Loucy (cell line): Measurements from ENCODE around the gene CACNA1A.

ENCODE experiments used
- H2AFZ ChIP-seq: fragments of 200-600 bp; sonication (generic); 2 replicates; pipeline ENCODE4 v1.6.0; 2016; ENCODE audit warnings: antibody characterized with exemption, mild to moderate bottlenecking, low read length, moderate library complexity
- H3F3A ChIP-seq: fragments of 200-600 bp; 2 replicates; pipeline ENCODE4 v1.6.0; 2016; ENCODE audit warnings: antibody characterized with exemption, low read depth, mild to moderate bottlenecking
- H3K27me3 ChIP-seq: fragments of 200-600 bp; sonication (generic); 2 replicates; pipeline ENCODE4 v1.6.1; 2014; ENCODE audit warnings: low read length, mild to moderate bottlenecking; ENCODE audit not compliant: insufficient read depth, poor library complexity, severe bottlenecking
- H3K36me3 ChIP-seq: fragments of 200-600 bp; sonication (generic); 2 replicates; pipeline ENCODE4 v1.6.1; 2016; ENCODE audit warnings: low read length; ENCODE audit not compliant: insufficient read depth
- H3K4me1 ChIP-seq: fragments of 200-600 bp; sonication (generic); 2 replicates; pipeline ENCODE4 v1.5.1; 2014; ENCODE audit warnings: low read length, mild to moderate bottlenecking; ENCODE audit not compliant: insufficient read depth, poor library complexity, severe bottlenecking
- H3K4me2 ChIP-seq: fragments of 200-600 bp; sonication (generic); 2 replicates; pipeline ENCODE4 v1.6.0; 2014; ENCODE audit warnings: antibody characterized with exemption, low read length, low read depth, mild to moderate bottlenecking; ENCODE audit not compliant: poor library complexity, severe bottlenecking
- H3K4me3 ChIP-seq: fragments of 200-600 bp; sonication (generic); 2 replicates; pipeline ENCODE4 v1.5.1; 2014; ENCODE audit warnings: low read length, mild to moderate bottlenecking, mixed read lengths; ENCODE audit not compliant: poor library complexity, severe bottlenecking
- H3K79me2 ChIP-seq: fragments of 200-600 bp; sonication (generic); 2 replicates; pipeline ENCODE4 v1.6.1; 2014; ENCODE audit warnings: low read length; ENCODE audit not compliant: insufficient read depth
- H3K9ac ChIP-seq: fragments of 200-600 bp; sonication (generic); 2 replicates; pipeline ENCODE4 v1.6.0; 2014; ENCODE audit warnings: mild to moderate bottlenecking, low read depth, low read length, moderate library complexity; ENCODE audit not compliant: poor library complexity, severe bottlenecking
- H3K9me2 ChIP-seq: fragments of 200-600 bp; sonication (generic); replicated peaks from 2 replicates; pipeline ENCODE4 v1.6.1; 2016; ENCODE audit warnings: low read depth, low read length, mixed read lengths
- H3K9me3 ChIP-seq: fragments of 200-600 bp; sonication (generic); 2 replicates; pipeline ENCODE4 v1.6.1; 2014; ENCODE audit warnings: mild to moderate bottlenecking, antibody characterized with exemption, low read length, low read depth; ENCODE audit not compliant: insufficient read depth
- H4K20me1 ChIP-seq: fragments of 200-600 bp; sonication (generic); 2 replicates; pipeline ENCODE4 v1.6.0; 2014; ENCODE audit warnings: antibody characterized with exemption, low read length, mild to moderate bottlenecking; ENCODE audit not compliant: insufficient read depth, poor library complexity, severe bottlenecking
- CTCF ChIP-seq: fragments of 200-600 bp; sonication (generic); conservative IDR thresholded peaks from 2 replicates; pipeline ENCODE4 v1.5.1; 2014; ENCODE audit warnings: mild to moderate bottlenecking, antibody characterized with exemption, low read length
- EZH2phosphoT487 ChIP-seq: fragments of 200-600 bp; IDR thresholded peaks from 2 replicates; pipeline ENCODE4 v1.6.1; 2018; ENCODE audit warnings: antibody characterized with exemption, mild to moderate bottlenecking, moderate library complexity, borderline replicate concordance

Gene CACNA1A

GRCh38 chr19:13461536-13461935 lies 44.7 kb downstream of the CACNA1A start:
- H3K4me3 ChIP-seq: no peak overlapping the region
- no peaks in the 10 kb centered on the region for H3K79me2 ChIP-seq
- no peaks in the 10 kb centered on the region for H3F3A ChIP-seq
- H3K4me2 ChIP-seq: no peak overlapping the region
- no peaks in the 10 kb centered on the region for H3K36me3 ChIP-seq
- H3K27me3 ChIP-seq: no peaks in the 10 kb centered on the region
- no peaks in the 10 kb centered on the region for H3K9me2 ChIP-seq
- no peaks in the 10 kb centered on the region for H3K4me1 ChIP-seq
- H3K9me3 ChIP-seq: 0 out of 2 replicates have a peak, but pooled peaks cover 3% of the 10 kb centered on the region
- no peaks in the 10 kb centered on the region for H4K20me1 ChIP-seq
- no peak overlapping the region for H3K9ac ChIP-seq
- TF ChIP-seq EZH2phosphoT487 (no peak), CTCF (no peak)
- H2AFZ ChIP-seq: no peak overlapping the region

- no peaks in the 10 kb centered on the region for H3K36me3 ChIP-seq
- peaks cover 3% of the 10 kb centered on the region; the same call in 1 of the 2 replicates for H3K9me3 ChIP-seq
- H3K27me3 ChIP-seq: no peaks in the 10 kb centered on the region
- H3K4me2 ChIP-seq: no peak overlapping the region
- no peak overlapping the region for H3K4me3 ChIP-seq
- no peak overlapping the region for H2AFZ ChIP-seq
- H3K79me2 ChIP-seq: no peaks in the 10 kb centered on the region
- no peaks in the 10 kb centered on the region for H3K4me1 ChIP-seq
- H3K9me2 ChIP-seq: no peaks in the 10 kb centered on the region
- H4K20me1 ChIP-seq: no peaks in the 10 kb centered on the region
- TF ChIP-seq EZH2phosphoT487 (no peak), CTCF (no peak)
- H3K9ac ChIP-seq: no peak overlapping the region
- H3F3A ChIP-seq: no peaks in the 10 kb centered on the region
Observed at GRCh38 chr19:13460045-13460444, 46.2 kb downstream of the CACNA1A start.

GRCh38 chr19:13459351-13459750 lies 46.9 kb downstream of the CACNA1A start:
- H3K9me2 ChIP-seq: no peaks in the 10 kb centered on the region

More at GRCh38 chr19:13459351-13459750, 46.9 kb downstream of the CACNA1A start:
- H3K4me2 ChIP-seq: no peak overlapping the region
- H4K20me1 ChIP-seq: no peaks in the 10 kb centered on the region
- no peaks in the 10 kb centered on the region for H3K79me2 ChIP-seq
- H3K4me1 ChIP-seq: no peaks in the 10 kb centered on the region
- no peak overlapping the region for H3K4me3 ChIP-seq
- H3K9me3 ChIP-seq: peaks cover 3% of the 10 kb centered on the region; the same call in 1 of the 2 replicates
- no peaks in the 10 kb centered on the region for H3K36me3 ChIP-seq
- no peak overlapping the region for H2AFZ ChIP-seq
- no peak for TF ChIP-seq EZH2phosphoT487
- TF ChIP-seq CTCF: no peak
- no peaks in the 10 kb centered on the region for H3K27me3 ChIP-seq
- H3F3A ChIP-seq: no peaks in the 10 kb centered on the region
- H3K9ac ChIP-seq: no peak overlapping the region
